Measurements from ENCODE around the gene KCNQ2. TPM values are rescaled to one million over a fixed set of nuclear protein-coding genes. Genes with fewer than 3 reads are reported as not detected.
A peak's percentile ranks its signal among the peaks of the same experiment; 100 is the strongest.
"Not testable (repeated sequence)": the region's sequence is repeated elsewhere in the genome, so short reads cannot be mapped to it uniquely, and the experiment has no call there.

Gene KCNQ2
- total RNA-seq, 1 experiment from 2014 or later = not detected

- CTCF ChIA-PET = no interaction called here
- peaks cover 1% of the 10 kb centered on the region for H3K36me3 Mint-ChIP-seq (ENCODE audit: insufficient read depth, unreplicated experiment)
- intact Hi-C loops (cut with micrococcal nuclease) = loop anchor here (5.0 kb wide), 1 partner anchor 175 kb away; no protein-coding TSS in a partner anchor
- no peak for DNase-seq (ENCODE audit: unreplicated experiment)
- peaks cover 17% of the 10 kb centered on the region for H3K4me1 Mint-ChIP-seq (ENCODE audit: insufficient read depth, unreplicated experiment)
- no peak overlapping the region for H3K27ac Mint-ChIP-seq (ENCODE audit: low read depth, unreplicated experiment)
- POLR2A ChIA-PET = interaction anchor here (0.6 kb wide), 1 partner anchor 26 kb away, joined by 3 read pairs; no protein-coding TSS in a partner anchor
- BruUV-seq (replicated peaks) = no TSS peak
- TF ChIP-seq CTCF (IDR thresholded peaks at IDR 0.05; ENCODE audit: unreplicated experiment) = no peak
- no peak overlapping the region for H3K4me3 Mint-ChIP-seq (ENCODE audit: unreplicated experiment)
- peaks cover 40% of the 10 kb centered on the region for H3K27me3 Mint-ChIP-seq (ENCODE audit: insufficient read depth, unreplicated experiment)
- no peaks in the 10 kb centered on the region for H3K9me3 Mint-ChIP-seq (ENCODE audit: unreplicated experiment)
Observed at GRCh38 chr20:63482021-63482587, 9.6 kb upstream of the KCNQ2 start.

GRCh38 chr20:63481503-63481902 is 9.0 kb upstream of the KCNQ2 start:
- H3K36me3 Mint-ChIP-seq (ENCODE audit: insufficient read depth, unreplicated experiment) = peaks cover 6% of the 10 kb centered on the region
- no peak overlapping the region for H3K27ac Mint-ChIP-seq (ENCODE audit: low read depth, unreplicated experiment)
- no TSS peak for BruUV-seq (replicated peaks)
- TF ChIP-seq CTCF (IDR thresholded peaks at IDR 0.05; ENCODE audit: unreplicated experiment) = no peak
- POLR2A ChIA-PET = interaction anchor here (0.6 kb wide), 1 partner anchor 27 kb away, joined by 3 read pairs; no protein-coding TSS in a partner anchor
- peaks cover 46% of the 10 kb centered on the region for H3K27me3 Mint-ChIP-seq (ENCODE audit: insufficient read depth, unreplicated experiment)
- H3K4me3 Mint-ChIP-seq (ENCODE audit: unreplicated experiment) = no peak overlapping the region
- intact Hi-C loops (cut with micrococcal nuclease) = loop anchor here (5.0 kb wide), 1 partner anchor 174 kb away; no protein-coding TSS in a partner anchor
- no peak for DNase-seq (ENCODE audit: unreplicated experiment)
- CTCF ChIA-PET = interaction anchor here (0.7 kb wide), 1 partner anchor 30 kb away, joined by 3 read pairs; no protein-coding TSS in a partner anchor
- H3K4me1 Mint-ChIP-seq (ENCODE audit: insufficient read depth, unreplicated experiment) = peaks cover 17% of the 10 kb centered on the region
- H3K9me3 Mint-ChIP-seq (ENCODE audit: unreplicated experiment) = no peaks in the 10 kb centered on the region

GRCh38 chr20:63479695-63480419 is 7.4 kb upstream of the KCNQ2 start:
- peak; percentile 16 for DNase-seq (ENCODE audit: unreplicated experiment)
- POLR2A ChIA-PET; H3K4me3 Mint-ChIP-seq (ENCODE audit: unreplicated experiment); CTCF ChIA-PET; H3K27ac Mint-ChIP-seq (ENCODE audit: low read depth, unreplicated experiment); H3K36me3 Mint-ChIP-seq (ENCODE audit: insufficient read depth, unreplicated experiment); BruUV-seq (replicated peaks); H3K9me3 Mint-ChIP-seq (ENCODE audit: unreplicated experiment): not testable (repeated sequence)
- H3K4me1 Mint-ChIP-seq (ENCODE audit: insufficient read depth, unreplicated experiment) = peaks cover 17% of the 10 kb centered on the region
- peaks cover 61% of the 10 kb centered on the region for H3K27me3 Mint-ChIP-seq (ENCODE audit: insufficient read depth, unreplicated experiment)
- intact Hi-C loops (cut with micrococcal nuclease) = loop anchor here (5.0 kb wide), 1 partner anchor 173 kb away; no protein-coding TSS in a partner anchor

GRCh38 chr20:63478346-63479302 is 6.2 kb upstream of the KCNQ2 start:
- TF ChIP-seq CTCF (IDR thresholded peaks at IDR 0.05; ENCODE audit: unreplicated experiment) = no peak
- H3K36me3 Mint-ChIP-seq (ENCODE audit: insufficient read depth, unreplicated experiment) = peaks cover 6% of the 10 kb centered on the region
- ChIA-PET POLR2A (interaction anchor here (0.9 kb wide), 1 partner anchor 61 kb away, joined by 3 read pairs; no protein-coding TSS in a partner anchor), CTCF (interaction anchor here (0.5 to 3.6 kb wide), 2 partner anchors 18 to 107 kb away, joined by 4 to 10 read pairs; no protein-coding TSS in a partner anchor)
- peaks cover 17% of the 10 kb centered on the region for H3K4me1 Mint-ChIP-seq (ENCODE audit: insufficient read depth, unreplicated experiment)
- H3K27me3 Mint-ChIP-seq (ENCODE audit: insufficient read depth, unreplicated experiment) = peaks cover 64% of the 10 kb centered on the region
- no TSS peak for BruUV-seq (replicated peaks)
- no peaks in the 10 kb centered on the region for H3K9me3 Mint-ChIP-seq (ENCODE audit: unreplicated experiment)
- no peak overlapping the region for H3K27ac Mint-ChIP-seq (ENCODE audit: low read depth, unreplicated experiment)
- intact Hi-C loops (cut with micrococcal nuclease) = no loop called here
- no peak overlapping the region for H3K4me3 Mint-ChIP-seq (ENCODE audit: unreplicated experiment)
- no peak for DNase-seq (ENCODE audit: unreplicated experiment)
